LNCaP clone FGC (cell line): ENCODE results near the gene APBB2.

Source experiments
- DNase-seq: peaks from one replicate; pipeline ENCODE4 v3.0.0-alpha.2; 2011; ENCODE audit warnings: low read depth
- H3K4me3 ChIP-seq: 2 replicates; pipeline ENCODE4 v1.5.1; 2011; ENCODE audit warnings: mild to moderate bottlenecking, low read depth, low read length, control low read depth
- CTCF ChIP-seq: IDR thresholded peaks from 2 replicates; pipeline ENCODE4 v1.5.1; 2012; ENCODE audit warnings: mild to moderate bottlenecking; ENCODE audit not compliant: control insufficient read depth, insufficient read depth; ENCODE audit errors: extremely low read depth

The APBB2 gene

DNA sequence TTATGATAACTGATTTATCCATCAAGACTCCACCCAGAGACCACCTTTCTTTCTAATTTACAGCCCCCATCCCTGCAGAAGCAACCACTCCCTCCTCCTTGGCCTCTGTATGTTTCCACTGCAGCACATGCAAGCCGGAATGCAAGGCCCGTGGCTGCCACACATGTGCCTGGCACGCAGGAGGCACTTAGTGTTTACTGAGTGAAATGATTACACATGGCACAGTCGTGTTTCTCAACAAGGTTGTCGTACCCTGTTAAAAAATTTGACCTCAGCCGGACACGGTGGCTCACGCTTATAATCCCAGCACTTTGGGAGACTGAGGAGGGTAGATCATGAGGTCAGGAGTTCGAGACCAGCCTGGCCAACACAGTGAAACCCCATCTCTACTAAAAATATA, 104.3 kb downstream of the APBB2 start:
- TF ChIP-seq CTCF = no peak
- no peak for DNase-seq
- no peak overlapping the region for H3K4me3 ChIP-seq

DNA sequence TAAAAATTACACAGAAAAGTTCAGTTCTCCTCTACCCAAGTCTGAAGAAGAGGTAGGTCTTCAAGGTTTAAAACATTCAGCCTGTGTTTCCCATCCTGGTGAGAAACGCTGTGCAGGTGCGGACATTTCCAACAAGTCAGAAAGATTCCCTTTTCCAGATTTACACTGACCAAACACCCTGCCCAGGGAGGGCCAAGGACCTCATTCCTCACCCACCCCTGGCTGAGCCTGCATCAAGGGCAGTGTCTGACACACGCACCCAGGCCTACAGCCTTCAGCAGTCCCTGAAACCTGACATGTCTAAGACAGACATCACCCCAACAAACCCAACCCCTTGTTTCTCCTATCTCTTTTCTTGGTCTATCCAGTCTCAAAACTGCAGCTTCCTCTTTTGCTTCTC, 105.9 kb downstream of the APBB2 start:
- no peak for TF ChIP-seq CTCF
- no peak overlapping the region for H3K4me3 ChIP-seq

DNA sequence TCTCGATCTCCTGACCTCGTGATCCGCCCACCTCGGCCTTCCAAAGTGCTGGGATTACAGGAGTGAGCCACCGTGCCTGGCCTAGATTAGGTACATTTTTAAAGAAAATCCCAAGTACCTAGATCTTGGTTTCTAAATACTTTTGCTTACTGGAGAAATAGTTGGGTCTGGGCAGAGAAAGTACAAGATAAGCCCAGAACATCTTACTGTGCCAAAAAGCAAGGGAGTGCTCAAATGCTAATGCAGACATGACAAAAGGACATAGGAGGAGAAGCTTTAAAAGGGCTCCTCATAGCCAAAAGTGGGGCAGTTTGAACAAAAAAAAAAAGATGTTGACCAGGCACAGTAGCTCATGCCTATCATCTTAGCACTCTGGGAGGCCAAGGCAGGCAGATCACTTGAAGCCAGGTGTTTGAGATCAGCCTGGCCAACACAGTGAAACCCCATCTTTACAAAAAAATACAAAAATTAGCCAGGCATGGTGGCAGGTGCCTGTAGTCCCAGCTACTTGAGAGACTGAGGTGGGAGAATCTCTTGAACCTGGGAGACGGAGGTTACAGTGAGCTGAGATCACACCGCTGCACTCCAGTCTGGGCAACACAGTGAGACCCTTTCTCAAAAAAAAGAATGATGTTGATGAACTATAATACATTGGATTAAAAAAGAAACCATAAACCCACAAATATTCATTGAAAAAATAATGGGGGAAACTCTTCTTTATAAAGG, 107.5 kb downstream of the APBB2 start:
- TF ChIP-seq CTCF = no peak
- no peak for DNase-seq
- no peak overlapping the region for H3K4me3 ChIP-seq

More for the DNA sequence above, 105.9 kb downstream of the APBB2 start:
- DNase-seq = no peak

- TF ChIP-seq CTCF = no peak
- no peak overlapping the region for H3K4me3 ChIP-seq
- no peak for DNase-seq
Measured at GRCh38 chr4:41106081-41106480, 108.3 kb downstream of the APBB2 start.

DNA sequence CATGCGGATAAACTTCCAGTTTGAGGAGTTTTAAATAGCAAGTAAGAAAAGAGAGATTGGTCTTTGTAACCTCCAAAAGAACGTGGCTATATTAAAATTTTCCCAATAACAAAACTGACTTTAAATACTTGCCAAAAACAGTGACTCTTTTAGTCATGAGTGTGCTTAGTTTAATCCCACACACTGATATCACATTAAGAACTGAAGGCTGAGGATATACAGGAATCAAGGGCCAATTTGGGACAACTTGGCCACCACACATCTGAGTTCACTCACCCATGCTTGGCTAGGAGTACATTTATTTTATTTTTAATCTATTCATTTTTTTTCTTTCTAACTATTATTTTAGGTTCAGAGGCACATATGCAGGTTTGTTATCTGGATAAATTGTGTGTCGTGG, 110.2 kb downstream of the APBB2 start:
- H3K4me3 ChIP-seq = no peak overlapping the region
- TF ChIP-seq CTCF = no peak
- no peak for DNase-seq

DNA sequence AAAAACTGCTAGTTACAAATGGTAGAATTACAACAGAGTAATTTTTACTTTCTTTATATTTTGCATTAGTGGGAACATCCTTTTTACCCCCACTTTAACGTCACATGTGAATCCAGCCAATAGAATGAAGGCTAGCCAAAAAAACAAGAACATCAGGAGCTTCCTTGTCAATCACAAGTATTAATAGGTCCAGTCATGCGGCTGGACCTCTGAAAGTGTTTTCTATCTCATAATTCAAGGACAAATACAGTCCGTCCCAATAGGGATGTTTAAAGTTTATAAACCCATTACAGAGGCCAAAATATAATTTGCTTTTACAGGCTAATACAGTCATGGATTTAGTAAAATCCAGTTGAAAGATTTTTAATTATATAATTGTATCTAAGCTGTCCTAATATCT, 110.7 kb downstream of the APBB2 start:
- no peak for DNase-seq
- TF ChIP-seq CTCF = no peak
- H3K4me3 ChIP-seq = no peak overlapping the region
